Adrenal gland (tissue), 5 donors: ENCODE results near the gene PHLDB3.

Source experiments
- POLR2A ChIP-seq, 2 donors: fragments of 450-650 bp; IDR thresholded peaks; one replicate each; pipeline ENCODE4 v1.6.1; 2017; ENCODE audit warnings: antibody characterized with exemption in 2 of 2, mild to moderate bottlenecking in 2 of 2, moderate library complexity in 1 of 2
- TF ChIP-seq, protein P1 (sequence below), 6 experiments: fragments of 450-650 bp in 4 of 6; fragments of 200-600 bp in 2 of 6; sonication (generic) in 1 of 6; IDR thresholded peaks; 1 replicate in 5 of 6; 2 replicates in 1 of 6; pipeline versions ENCODE4 v1.5.1 to v1.8.0; 2016 to 2021; ENCODE audit warnings: antibody characterized with exemption in 6 of 6, mild to moderate bottlenecking in 2 of 6, moderate library complexity in 1 of 6
- donor health status: DM: no; HTN: no; CAD: no.

DNA sequence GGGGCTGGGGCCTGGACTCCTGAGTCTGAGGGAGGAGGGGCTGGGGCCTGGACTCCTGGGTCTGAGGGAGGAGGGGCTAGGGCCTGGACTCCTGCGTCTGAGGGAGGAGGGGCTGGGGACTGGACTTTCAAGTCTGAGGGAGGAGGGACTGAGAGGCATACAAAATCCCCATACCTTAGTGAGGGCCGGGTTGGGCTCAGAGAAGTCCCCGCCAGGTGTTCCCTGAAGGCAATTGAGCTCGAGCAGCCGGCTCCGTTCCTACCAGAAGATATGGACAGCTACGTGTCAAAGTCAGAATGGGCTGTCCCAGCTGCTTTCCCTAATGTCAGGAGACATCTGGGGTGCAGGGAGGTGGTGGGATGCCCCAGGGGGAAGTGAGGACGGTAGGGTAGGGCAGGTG lies 9.5 kb downstream of the PHLDB3 start:
- TF ChIP-seq, protein P1, sequence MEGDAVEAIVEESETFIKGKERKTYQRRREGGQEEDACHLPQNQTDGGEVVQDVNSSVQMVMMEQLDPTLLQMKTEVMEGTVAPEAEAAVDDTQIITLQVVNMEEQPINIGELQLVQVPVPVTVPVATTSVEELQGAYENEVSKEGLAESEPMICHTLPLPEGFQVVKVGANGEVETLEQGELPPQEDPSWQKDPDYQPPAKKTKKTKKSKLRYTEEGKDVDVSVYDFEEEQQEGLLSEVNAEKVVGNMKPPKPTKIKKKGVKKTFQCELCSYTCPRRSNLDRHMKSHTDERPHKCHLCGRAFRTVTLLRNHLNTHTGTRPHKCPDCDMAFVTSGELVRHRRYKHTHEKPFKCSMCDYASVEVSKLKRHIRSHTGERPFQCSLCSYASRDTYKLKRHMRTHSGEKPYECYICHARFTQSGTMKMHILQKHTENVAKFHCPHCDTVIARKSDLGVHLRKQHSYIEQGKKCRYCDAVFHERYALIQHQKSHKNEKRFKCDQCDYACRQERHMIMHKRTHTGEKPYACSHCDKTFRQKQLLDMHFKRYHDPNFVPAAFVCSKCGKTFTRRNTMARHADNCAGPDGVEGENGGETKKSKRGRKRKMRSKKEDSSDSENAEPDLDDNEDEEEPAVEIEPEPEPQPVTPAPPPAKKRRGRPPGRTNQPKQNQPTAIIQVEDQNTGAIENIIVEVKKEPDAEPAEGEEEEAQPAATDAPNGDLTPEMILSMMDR (IDR thresholded peaks at IDR 0.05), result no peak
- no peak for TF ChIP-seq POLR2A (IDR thresholded peaks at IDR 0.05)
